Upper lobe of left lung (tissue), 6 donors: ENCODE data around the gene CEP250. TPM values are rescaled to one million over a fixed set of nuclear protein-coding genes. Genes with fewer than 3 reads are reported as not detected.

ENCODE experiments used
- ATAC-seq, 2 donors: fragments of 200-7000 bp; cut with Tn5 transposase; one replicate each; pipeline ENCODE4 v1.9.1; 2022; ENCODE audit warnings: mild to moderate bottlenecking in 2 of 2, moderate library complexity in 2 of 2; ENCODE audit not compliant: low FRiP score in 2 of 2
- DNase-seq, 2 donors: peaks; one replicate each; pipeline ENCODE4 v3.0.0-alpha.2; 2019 to 2020
- H3K27ac ChIP-seq, 4 donors: fragments of 200-600 bp; sonication (generic); one replicate each; pipeline ENCODE4 v1.5.1; 2016 to 2019
- H3K27me3 ChIP-seq, 4 donors: fragments of 200-600 bp; sonication (generic); one replicate each; pipeline ENCODE4 v1.5.1; 2017 to 2019
- H3K36me3 ChIP-seq, 4 donors: fragments of 200-600 bp; sonication (generic); one replicate each; pipeline ENCODE4 v1.5.1; 2016 to 2019
- H3K4me1 ChIP-seq, 4 donors: fragments of 200-600 bp; sonication (generic); one replicate each; pipeline ENCODE4 v1.5.1; 2018 to 2019
- H3K4me3 ChIP-seq, 4 donors: fragments of 200-600 bp; sonication (generic); one replicate each; pipeline ENCODE4 v1.5.1; 2017 to 2019; ENCODE audit warnings: mild to moderate bottlenecking in 2 of 4, moderate library complexity in 1 of 4
- H3K9me3 ChIP-seq, 4 donors: fragments of 200-600 bp; sonication (generic); one replicate each; pipeline ENCODE4 v1.5.1; 2018 to 2019
- CTCF ChIP-seq, 6 experiments: fragments of 450-650 bp in 4 of 6; fragments of 200-600 bp in 2 of 6; sonication (generic) in 2 of 6; IDR thresholded peaks; one replicate each; pipeline ENCODE4 v1.5.1; 2016 to 2019; ENCODE audit warnings: antibody characterized with exemption in 6 of 6
- EP300 ChIP-seq, 4 donors: sonication (generic); formaldehyde crosslinking; IDR thresholded peaks; one replicate each; pipeline ENCODE4 v1.5.1; 2017; ENCODE audit warnings: antibody characterized with exemption in 4 of 4, control low read depth in 2 of 4
- POLR2A ChIP-seq, 4 donors: fragments of 450-650 bp; IDR thresholded peaks; one replicate each; pipeline ENCODE4 v1.5.1; 2016 to 2017; ENCODE audit warnings: antibody characterized with exemption in 4 of 4, mild to moderate bottlenecking in 2 of 4
- POLR2AphosphoS5 ChIP-seq, 2 donors: sonication (generic); formaldehyde crosslinking; IDR thresholded peaks; one replicate each; pipeline ENCODE4 v1.5.1; 2017; ENCODE audit warnings: antibody characterized with exemption in 2 of 2
- WGBS, 2 donors: methylation state at CpG; one replicate each; pipeline ENCODE4 v1.1.5; 2017 to 2018; 5-methylcytosine and 5-hydroxymethylcytosine counted together
- total RNA-seq, 6 donors: library from RNA; depleted of rRNA in 4 of 6; stranded (reverse); fragments of >200 nt in 4 of 6; gene quantifications; one replicate each; pipeline versions ENCODE4 v1.1.0 to v1.2.1, GENCODE V29; 2016 to 2021
- donor health status: DM: no; HTN: no; CAD: no; lungs with moderate emphysema.
- donor health status: DM: no; HTN: yes; CAD: no; lungs with severe emphysema.

Gene CEP250
- total RNA-seq, 6 donors from 2014 or later: 15.4 to 66.6 (median 29.6) TPM

GRCh38 chr20:35434085-35435005 is 21.1 kb upstream of the CEP250 start:
- peaks cover 3 to 10% (median 9%) of the 10 kb centered on the region in 4 donors for H3K4me1 ChIP-seq
- ATAC-seq (peak in 1 of 2 donors; percentile 50), DNase-seq (peak; percentile 26 to 89)
- WGBS, 2 donors: 83 to 84% methylated on average over 45 to 53 of the region's 53 CpGs
- peak overlapping the region in 1 of 4 donors; percentile 38 for H3K27ac ChIP-seq
- no peaks in the 10 kb centered on the region for H3K27me3 ChIP-seq
- TF ChIP-seq POLR2AphosphoS5 (IDR thresholded peaks at IDR 0.05) (peak in 1 of 2 donors; percentile 5), POLR2A (IDR thresholded peaks at IDR 0.05) (no peak)
- H3K9me3 ChIP-seq: no peaks in the 10 kb centered on the region
- no peak overlapping the region for H3K4me3 ChIP-seq
- H3K36me3 ChIP-seq: no peaks in the 10 kb centered on the region

DNA sequence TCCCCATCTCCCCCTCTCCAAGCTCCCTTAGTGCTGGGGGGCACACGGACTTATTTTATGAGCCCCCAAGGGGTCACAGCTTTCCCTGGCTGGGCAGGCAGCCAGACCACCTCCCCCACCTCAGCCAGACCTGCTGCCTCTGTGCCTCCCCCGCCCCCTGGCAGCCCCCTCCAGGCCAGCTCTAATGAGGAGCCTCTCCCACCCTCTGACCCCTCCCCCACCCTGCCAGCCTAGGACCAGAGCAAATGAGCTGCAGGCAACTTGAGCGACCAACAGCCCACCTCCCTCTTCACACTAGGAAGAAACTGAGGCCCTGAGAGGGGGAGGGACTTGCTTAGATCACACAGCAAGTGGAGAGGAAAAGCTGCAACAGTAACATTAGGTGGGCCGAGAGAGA is 19.2 kb upstream of the CEP250 start:
- Histone ChIP-seq H3K4me1 (peaks cover 3 to 12% (median 9%) of the 10 kb centered on the region in 4 donors), H3K9me3 (no peaks in the 10 kb centered on the region), H3K4me3 (no peak overlapping the region), H3K27ac (no peak overlapping the region), H3K36me3 (no peaks in the 10 kb centered on the region), H3K27me3 (no peaks in the 10 kb centered on the region)
- TF ChIP-seq POLR2AphosphoS5 (IDR thresholded peaks at IDR 0.05): no peak
- TF ChIP-seq CTCF (IDR thresholded peaks at IDR 0.05): no peak
- TF ChIP-seq POLR2A (IDR thresholded peaks at IDR 0.05): no peak
- TF ChIP-seq EP300 (IDR thresholded peaks at IDR 0.05): no peak
- DNase-seq (no peak), ATAC-seq (no peak)
- WGBS, 2 donors: 83 to 89% methylated on average over 3 to 4 of the region's 4 CpGs

DNA sequence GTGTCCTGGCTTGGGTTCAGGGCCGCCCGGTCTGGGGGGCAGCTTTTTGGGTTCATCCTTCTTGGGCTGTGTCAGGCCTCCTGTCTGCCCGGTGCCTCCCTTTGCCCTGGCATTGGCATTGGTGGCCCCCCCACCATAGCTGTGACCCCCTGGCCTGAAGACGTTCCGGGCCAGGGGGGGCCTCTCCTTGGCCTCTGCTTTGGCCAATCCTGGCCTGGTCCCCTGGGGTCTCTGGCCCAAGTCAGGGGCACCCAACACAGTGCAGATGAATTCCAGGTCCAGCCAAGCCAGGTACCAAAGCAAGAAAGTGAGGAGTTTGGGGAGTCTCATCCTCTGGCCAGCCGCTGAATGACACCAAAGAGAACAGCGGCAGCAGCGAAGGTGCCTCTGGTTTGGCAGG is 17.8 kb upstream of the CEP250 start:
- peak overlapping the region; percentile 18 to 77 (median 44) for H3K27ac ChIP-seq
- ATAC-seq (no peak), DNase-seq (peak in 1 of 2 donors; percentile 60)
- 53 to 68% methylated on average over 3 to 8 of the region's 8 CpGs for WGBS, 2 donors
- H3K27me3 ChIP-seq: no peaks in the 10 kb centered on the region
- H3K9me3 ChIP-seq: no peaks in the 10 kb centered on the region
- TF ChIP-seq CTCF (IDR thresholded peaks at IDR 0.05): no peak
- no peak for TF ChIP-seq POLR2AphosphoS5 (IDR thresholded peaks at IDR 0.05)
- TF ChIP-seq POLR2A (IDR thresholded peaks at IDR 0.05): no peak
- TF ChIP-seq EP300 (IDR thresholded peaks at IDR 0.05): no peak
- peak overlapping the region in 3 of 4 donors; percentile 16 to 31 (median 23) for H3K4me3 ChIP-seq
- no peaks in the 10 kb centered on the region for H3K36me3 ChIP-seq
- H3K4me1 ChIP-seq: peaks cover 3 to 12% (median 9%) of the 10 kb centered on the region in 4 donors

DNA sequence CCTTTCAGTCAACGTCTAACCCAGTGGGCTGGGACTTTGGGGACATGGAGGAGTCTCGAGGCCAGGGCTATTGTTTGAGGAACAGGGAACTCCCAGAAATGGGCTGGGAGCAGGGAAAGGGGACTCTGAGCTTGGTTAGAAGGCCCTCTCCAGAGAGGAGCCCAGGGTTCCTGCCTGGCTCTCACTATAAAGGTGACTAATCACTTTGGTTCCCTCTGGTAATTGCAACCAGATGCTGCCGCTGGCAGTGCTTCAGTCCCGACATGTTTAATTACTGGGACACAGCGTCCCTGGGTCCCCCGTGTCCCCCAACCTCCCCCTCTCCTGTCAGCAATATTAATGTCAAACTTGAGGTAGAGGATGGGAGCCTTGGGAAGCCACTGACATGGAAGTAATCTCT is 12.4 kb upstream of the CEP250 start:
- Histone ChIP-seq H3K27ac (no peak overlapping the region), H3K9me3 (no peaks in the 10 kb centered on the region), H3K4me1 (peaks cover under 1 to 22% (median 4%) of the 10 kb centered on the region in 4 donors), H3K4me3 (no peak overlapping the region), H3K36me3 (no peaks in the 10 kb centered on the region), H3K27me3 (no peaks in the 10 kb centered on the region)
- TF ChIP-seq POLR2AphosphoS5 (IDR thresholded peaks at IDR 0.05) (no peak), CTCF (IDR thresholded peaks at IDR 0.05) (no peak), EP300 (IDR thresholded peaks at IDR 0.05) (no peak), POLR2A (IDR thresholded peaks at IDR 0.05) (no peak)
- WGBS, 2 donors: 52 to 74% methylated on average over 6 of the region's 6 CpGs
- DNase-seq: no peak
- no peak for ATAC-seq

DNA sequence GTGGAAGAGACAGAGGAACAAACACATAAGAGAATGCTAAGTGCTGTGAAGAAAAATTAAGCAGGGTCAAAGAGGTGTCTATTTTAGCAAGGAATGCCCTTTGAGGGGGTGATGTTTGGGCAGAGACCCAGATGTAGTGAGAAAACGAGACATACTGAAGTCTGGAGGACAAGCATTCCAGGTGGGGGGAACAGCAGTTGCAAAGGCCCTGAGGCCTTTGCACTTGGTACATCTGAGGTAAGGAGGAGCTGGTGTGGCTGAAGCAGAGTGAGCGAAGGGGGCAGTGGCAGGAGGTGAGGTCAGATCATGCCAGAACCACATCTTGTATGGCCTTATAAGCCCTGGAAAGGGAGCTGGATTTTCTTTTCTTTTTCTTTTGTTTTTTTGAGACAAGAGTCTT is 11.2 kb upstream of the CEP250 start:
- no peak for DNase-seq
- H3K27ac ChIP-seq: no peak overlapping the region
- H3K4me1 ChIP-seq: peaks cover 0 to 13% (median 0%) of the 10 kb centered on the region in 4 donors
- H3K27me3 ChIP-seq: no peaks in the 10 kb centered on the region
- TF ChIP-seq CTCF (IDR thresholded peaks at IDR 0.05): no peak
- TF ChIP-seq POLR2A (IDR thresholded peaks at IDR 0.05): no peak
- no peak for TF ChIP-seq POLR2AphosphoS5 (IDR thresholded peaks at IDR 0.05)
- no peak for TF ChIP-seq EP300 (IDR thresholded peaks at IDR 0.05)
- ATAC-seq: no peak
- WGBS, 2 donors: 68 to 77% methylated on average over 2 of the region's 2 CpGs
- no peaks in the 10 kb centered on the region for H3K9me3 ChIP-seq
- H3K4me3 ChIP-seq: no peak overlapping the region
- H3K36me3 ChIP-seq: no peaks in the 10 kb centered on the region
